GM10847 (cell line): ENCODE results near the gene ADAMTS13.

Experiments
- POLR2A ChIP-seq: IDR thresholded peaks from 2 replicates; pipeline ENCODE4 v1.6.1; 2011; ENCODE audit not compliant: insufficient read length; ENCODE audit errors: extremely low read depth

The ADAMTS13 gene

DNA sequence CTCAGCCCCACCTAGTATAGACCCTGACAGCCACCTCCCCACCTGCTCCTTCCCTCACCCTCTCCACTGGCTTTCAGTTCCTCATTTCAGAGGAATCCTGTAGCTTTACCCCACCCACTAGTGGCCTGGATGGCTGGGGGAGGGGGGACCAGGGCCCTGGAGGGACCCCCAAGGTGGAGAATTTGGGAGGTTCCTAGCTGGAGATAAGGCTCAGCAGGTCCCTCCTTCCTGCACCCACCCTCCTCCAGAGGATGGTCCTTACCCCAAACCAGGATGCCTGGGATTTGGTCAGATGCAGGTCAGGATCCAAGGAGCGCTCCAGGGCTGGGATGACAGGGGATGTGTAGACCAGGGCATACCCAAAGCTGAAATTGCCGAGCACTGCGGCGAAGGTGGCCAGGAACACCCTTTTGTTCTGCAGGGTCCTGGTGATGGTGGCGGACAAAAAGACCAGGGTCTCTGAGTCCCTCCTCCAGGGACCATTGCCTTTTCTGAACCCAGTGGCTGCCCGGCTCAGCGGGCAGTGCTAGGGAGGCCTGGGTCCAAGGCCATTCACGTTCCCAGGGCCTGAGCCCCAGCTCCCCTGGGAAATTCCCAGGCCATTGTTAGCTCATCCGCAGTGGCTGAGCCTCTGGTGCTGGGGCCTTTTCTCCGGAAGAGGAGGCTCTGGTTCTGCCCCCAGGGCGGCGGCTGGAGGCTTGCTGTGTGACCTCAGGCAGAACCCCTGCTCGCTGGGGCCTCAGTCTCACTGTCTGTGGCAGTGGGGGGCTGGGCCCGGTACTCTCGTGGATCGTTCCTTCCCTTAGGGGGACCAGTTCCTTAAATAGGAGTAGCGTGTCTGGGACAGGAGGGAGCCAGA is 56.1 kb downstream of the ADAMTS13 start:
- no peak for TF ChIP-seq POLR2A

DNA sequence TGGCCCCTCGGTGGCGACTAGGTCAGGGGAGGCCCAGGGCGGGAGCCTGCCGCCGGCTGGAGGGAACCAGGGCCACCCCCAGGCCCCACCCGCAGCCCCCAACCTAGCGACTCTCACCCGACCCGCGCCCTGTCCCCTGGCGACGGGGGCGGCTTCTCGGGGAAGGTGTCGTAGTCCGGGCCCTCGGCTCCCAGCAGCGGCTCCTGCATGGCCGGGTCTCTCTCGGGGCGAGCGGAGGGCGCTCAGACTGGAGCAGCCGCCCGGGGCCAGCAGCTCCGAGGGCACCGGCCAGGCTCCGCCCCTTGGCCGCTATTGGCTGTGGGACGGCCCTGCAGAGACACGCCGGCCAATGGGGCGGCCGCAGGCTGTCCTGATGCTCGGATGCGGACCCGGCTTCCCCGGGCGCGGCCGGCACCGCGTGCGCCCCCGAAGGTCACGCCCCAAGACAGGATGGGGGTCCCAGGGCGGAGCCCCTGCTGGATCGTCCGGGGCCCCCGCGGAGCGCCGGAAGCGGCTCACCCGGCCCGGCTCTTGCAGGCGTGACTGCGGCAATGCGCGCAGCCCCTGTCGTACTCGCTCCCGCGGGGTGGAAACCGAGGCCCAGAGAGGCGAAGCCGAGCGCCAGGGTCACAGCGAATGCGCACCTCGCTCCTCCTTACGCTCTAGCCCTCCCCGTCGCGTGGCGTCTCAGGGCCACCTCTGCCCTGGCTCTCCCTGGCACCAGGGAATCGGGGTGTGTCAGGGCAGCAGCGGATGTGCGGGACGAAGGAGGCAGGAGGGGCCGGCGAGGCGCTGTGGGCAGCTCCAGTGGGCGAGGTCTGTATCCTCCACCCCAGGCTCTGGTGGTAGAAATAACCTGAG is 56.9 kb downstream of the ADAMTS13 start, which contains the start of gene SLC2A6:
Gene SLC2A6, minus strand, starts transcription at position 249 of the 861 bp plus-strand sequence. Its CDS starts 40 bp downstream, at position 209.
- TF ChIP-seq POLR2A, result peak; percentile 75

DNA sequence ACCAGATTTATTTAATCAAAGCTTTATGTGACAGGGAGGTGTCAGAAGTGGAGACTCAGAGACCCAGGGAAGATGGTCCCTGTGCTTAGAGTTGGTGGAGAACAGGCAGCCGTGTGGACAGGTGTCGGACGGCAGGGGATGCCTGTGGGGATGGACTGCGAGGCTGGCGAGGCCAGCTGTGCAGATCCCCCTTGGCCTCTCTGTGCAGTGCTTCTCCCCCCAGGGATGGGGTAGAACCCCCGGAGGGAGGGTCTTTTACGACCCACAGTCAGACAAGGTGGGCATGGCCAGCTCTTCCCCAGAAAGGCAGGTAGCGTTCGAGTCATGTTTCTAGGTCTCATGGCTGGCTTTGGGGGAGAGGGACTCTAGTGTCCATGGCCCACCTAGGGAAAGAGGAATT is 61.4 kb downstream of the ADAMTS13 start:
- TF ChIP-seq POLR2A, result no peak

DNA sequence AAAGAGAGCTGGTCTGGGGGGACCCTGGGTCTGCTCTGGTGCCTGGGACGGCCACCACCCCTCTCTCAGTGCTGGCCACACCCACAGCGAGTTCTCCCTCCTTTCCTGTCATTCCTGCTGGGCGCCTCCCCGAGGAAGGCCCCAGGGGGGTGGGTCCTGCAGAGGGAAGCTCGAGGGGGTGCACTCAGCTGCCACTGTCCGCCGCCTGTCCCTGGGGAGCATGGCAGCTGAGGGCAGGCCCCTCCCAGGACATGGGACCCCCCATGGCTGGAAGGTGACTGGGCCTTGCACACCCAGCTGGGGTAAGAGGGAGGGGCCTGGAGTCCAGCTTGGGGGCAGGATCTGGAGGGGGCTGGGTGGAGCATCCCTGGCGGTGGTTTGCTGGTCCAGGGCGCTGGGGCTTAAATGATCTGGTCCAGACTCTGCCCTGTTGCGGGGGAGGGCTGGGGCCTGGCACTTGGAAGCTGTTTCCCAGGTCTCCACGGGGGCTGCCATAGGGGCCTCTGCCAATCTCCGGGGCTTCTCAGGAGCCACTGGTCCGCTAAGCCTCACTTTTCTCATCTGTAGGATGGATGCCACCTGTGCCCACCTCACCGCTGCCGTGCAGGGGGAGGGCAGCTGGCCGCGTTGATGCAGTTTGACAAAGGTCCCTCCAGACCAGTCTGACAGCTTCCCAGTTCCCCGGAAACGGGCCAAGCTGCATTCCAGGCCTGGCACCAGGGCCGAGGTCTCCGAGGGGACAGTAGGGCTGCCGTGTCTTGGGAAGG is 62.7 kb downstream of the ADAMTS13 start:
- TF ChIP-seq POLR2A, result no peak

DNA sequence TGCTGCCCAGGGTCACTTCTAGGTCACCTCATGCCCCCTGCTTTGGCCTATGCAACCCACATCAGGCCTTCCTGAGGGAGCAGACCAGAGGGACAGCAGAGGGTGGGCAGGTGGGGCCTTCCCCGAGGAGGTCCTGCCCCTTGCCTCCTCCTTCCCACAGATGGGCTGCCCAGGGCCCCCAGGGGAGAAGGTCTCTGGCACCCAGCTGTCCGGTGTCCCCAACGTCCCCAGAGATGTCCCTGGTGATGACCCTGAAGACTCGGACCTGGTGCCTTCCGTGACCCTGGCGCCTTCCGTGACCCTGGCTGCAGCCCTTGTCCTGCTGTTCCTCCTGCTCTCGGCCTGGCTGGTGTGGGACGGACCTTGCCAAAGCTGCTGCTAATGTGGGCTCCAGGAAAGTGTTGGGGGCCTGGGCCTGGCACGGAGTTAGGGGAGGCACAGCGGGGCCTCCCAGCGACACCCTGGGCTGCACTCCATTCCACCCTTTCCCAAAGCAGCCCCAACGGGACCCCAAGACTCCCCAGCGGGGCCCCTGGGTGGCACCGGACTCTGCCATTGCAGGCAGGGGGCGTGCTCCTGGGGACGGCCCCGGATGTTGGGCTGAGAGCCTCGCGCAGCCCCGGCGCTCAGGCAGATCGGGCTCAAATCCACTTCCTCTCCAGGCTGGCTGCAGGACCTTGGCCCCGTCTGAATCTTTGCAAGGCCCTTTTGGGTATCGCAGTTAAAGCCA is 63.5 kb downstream of the ADAMTS13 start:
- no peak for TF ChIP-seq POLR2A

DNA sequence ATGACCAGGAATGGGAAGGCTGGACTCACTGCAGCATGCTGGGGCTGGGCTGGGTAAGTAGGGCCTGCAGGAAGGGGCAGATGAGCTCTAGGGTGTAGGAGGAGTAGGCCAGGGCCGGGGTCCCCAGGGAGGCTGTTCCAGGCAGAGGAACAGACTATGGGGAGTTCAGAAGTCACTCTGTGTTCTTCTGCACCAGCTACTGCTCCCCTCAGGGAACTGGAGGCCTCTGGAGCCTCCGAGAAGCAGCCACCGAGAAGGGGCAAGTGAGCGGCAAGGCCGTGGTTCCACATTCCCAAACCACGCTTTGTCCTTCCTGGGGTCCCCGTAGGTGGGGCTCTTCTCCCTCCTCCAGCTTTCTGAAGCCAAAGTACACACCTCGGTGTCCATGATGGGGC is 65.2 kb downstream of the ADAMTS13 start:
- TF ChIP-seq POLR2A, result no peak

DNA sequence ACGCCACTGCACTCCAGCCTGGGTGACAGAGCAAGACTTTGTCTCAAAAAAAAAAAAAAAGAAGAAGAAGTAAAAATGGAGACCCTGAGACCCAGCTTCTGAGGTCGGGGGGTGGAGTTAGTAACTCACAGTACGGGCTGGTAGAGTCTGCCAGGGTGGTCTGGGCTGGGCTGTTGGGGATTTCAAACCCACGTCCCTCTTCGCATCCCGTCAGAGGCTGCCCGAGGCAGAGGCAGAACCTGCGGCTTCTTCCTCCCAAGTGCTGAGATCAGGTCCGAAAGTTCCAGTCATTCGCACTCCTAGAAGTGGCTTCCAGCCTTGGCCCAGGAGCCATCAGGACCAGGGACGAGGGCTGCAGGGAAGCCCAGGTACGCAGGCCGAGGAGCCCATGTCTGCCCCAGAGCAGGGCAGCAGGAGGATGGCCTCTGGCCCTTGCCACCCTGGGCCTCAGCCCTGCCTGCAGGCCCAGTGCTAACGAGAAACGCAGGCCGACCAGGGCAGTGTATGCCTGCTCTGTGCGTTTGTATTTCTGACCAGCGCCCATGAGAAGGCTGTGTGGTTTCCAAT is 66.6 kb downstream of the ADAMTS13 start:
- TF ChIP-seq POLR2A, result no peak

DNA sequence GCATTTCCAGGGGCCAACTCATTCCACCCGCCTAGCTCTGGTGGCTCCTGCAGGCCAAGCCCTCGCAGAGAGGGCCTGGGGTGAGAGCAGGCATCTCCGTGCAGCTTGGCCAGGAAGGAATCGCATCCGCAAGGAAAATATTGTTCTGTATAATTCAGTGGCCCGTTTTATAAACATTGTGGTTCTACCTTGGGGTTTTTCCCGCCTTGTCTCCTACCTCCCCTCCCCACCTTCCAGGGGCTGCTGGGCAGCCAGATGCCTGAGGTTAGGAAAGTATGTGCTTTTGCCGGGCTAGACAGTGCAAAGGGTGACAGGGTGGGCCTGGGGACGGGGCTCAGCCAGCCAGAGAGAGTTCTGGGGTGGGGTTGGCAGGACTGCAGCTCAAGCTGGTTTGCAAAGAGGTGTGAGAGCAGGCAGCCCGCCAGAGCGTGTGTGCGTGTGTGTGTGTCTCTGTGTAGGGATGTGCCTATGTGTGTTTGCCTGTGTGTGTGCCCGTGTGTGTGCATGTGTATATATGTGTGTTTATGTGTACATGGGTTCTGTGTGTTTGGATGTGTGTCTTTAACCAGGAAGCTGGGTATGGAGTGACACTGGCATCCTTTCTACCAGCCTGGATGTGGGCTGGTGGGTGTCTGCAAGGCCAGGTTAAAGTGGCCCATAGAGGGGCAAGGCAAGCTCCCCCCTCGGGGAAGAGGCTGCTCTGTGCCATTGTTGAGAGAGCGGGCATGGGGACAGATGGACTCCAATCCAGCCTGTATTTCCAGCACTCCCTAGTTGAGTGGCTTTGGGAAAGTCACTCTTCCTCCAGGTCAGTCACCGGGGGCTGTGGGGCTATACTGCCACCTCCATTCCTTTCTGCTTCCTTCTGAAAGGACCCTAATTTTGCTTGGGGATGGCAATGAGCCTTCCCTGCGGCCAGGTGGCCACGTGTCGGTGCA is 67.4 kb downstream of the ADAMTS13 start:
- no peak for TF ChIP-seq POLR2A

DNA sequence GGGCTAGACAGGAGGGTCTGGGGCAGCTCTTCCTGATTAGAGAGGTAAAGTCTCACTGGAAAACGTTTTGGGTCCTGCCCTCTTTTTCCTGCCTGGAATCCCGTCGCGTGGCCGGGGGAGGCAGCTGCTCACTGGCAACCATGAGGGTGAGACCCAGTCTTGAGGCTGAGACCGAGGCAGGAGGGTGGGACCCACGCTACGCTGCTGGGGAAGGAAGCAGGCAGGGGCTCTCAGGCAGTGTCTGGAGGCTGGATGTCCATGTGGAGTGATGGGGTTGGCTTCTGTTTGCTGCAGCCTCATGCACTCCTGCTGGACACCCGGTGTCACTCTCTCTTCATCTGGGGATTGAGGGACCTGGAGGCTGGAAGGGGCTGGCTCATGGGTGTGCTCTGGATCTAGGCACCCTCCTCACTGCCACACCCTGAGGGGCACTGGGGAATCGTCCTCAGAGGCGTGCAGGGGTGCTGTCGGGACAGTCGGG is 68.1 kb downstream of the ADAMTS13 start:
- no peak for TF ChIP-seq POLR2A

DNA sequence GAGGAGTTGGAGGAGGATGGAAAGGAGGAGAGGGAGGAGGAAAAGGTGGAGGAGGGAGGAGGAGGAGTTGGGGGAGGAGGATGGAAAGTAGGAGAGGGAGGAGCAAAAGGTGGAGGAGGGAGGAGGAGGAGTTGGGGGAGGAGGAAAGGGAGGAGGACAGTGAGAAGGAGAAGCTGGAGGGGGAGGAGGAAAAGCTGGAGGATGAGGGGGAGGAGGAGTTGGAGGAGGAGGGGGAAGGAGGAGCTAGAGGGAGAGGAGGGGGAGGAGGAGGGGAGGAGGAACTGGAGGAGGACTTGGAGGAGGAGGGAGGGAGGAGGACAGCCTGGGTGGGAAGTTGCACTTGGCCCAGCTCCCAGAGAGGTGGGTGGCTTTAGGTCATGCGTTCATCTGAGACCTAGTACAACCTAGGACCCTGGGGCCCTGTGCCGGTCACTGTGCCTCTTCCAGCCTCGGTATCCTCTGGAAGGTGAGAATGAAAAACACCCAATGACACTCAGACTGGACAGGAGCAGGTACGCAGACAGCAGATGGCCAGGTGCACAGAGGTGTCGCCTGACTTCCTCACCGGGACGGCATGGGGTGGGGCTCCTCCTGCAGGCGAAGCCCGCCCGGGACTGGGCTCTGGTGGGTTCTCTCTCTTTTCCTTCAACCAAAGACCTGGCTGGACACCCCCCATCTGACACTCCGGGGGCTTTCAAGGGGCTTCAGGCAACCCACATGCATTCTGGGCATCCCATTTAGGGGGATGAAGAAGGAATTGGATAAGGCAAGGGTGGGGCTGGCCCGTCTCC is 68.9 kb downstream of the ADAMTS13 start:
- TF ChIP-seq POLR2A, result no peak

DNA sequence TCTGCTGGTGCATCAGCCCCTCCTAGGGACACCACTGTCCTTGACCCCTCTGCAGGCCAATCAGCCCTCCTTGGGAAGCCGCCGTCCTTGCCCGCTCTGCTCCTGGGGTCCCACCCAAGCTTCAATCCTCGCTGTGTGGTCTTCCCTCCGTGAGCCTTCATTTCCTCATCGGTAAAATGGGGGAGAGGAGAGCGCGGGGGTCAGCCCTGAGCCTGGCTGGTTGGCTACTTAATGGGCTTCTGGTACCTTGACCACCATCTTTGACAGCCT is 69.4 kb downstream of the ADAMTS13 start:
- no peak for TF ChIP-seq POLR2A

DNA sequence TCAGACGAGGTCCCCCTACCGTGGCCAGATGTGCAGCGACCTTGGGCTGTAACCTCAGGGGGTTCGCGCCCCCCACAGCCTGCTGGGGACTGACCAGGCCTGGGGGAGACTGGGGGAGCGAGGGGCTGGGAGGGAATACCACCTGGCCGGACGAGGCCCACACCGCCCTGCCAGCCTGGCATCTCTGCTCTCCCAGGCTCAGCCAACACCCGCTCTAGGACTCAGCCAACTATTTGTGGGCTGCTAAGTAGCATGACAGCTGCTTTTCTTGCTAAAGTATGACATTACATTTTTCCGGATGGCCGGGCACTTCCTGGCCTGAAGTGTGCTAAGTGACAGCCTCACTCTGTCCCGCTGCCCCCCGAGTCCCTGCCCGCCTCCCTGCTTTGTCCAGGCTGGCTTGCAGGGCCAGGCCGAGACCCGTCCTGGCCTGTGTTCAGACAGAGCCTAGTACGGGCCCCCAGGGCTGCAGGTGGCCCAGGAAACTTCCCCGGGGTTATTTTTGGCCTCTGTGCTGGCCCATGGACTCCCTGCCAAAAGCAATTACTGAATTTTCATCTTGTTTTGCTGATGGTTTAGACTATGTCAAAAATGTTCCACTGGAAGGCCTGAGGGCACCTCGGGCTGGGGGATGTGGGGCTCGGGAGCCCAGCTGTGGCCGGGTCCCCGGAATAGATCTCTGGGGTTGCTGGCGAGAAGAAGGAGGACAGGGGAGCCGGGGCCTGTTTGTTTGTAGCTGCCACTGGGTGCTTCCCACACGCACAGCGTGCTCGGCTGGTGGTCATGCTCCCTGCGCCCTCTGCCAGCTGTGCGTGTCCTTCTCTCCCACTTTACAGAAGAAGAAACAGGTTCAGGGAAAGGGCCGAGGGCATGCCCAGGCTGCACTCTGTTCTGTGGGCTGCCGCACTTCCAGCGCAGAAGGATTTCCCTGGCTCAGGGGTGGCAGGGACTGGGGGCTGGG is 70.2 kb downstream of the ADAMTS13 start:
- no peak for TF ChIP-seq POLR2A

DNA sequence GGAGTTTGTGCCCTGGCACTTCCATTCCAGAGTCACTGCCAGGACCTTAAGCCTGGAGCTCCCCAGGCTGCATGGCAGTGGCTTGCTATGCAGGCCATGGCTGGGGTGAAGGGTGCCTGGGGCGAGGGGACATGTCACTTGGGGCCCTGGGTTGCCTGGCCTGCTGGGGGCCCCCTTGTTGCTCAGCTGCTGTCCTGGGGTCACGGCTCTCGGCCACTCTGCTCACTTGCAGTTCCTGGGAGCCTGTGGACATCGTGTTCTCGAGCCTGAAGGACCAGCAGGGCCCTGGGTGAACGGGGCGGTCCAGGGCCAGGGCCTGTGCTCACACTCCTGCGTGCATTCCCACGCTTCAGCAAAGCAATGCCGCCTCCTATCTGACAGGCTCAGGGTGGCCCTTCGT is 71.3 kb downstream of the ADAMTS13 start:
- TF ChIP-seq POLR2A, result no peak
